Ishikawa (cell line): Measurements from ENCODE around the gene PLEKHA1.

ENCODE experiments used
- CEBPB ChIP-seq: IDR thresholded peaks from 2 replicates; pipeline ENCODE4 v1.6.1; 2012
- CREB1 ChIP-seq: IDR thresholded peaks from 2 replicates; pipeline ENCODE4 v1.6.1; 2012; ENCODE audit warnings: low read depth
- EGR1 ChIP-seq: IDR thresholded peaks from 2 replicates; pipeline ENCODE4 v1.6.1; 2012
- EP300 ChIP-seq: IDR thresholded peaks from 2 replicates; pipeline ENCODE4 v1.6.1; 2012; ENCODE audit warnings: borderline replicate concordance
- FOXM1 ChIP-seq: IDR thresholded peaks from 2 replicates; pipeline ENCODE4 v1.6.1; 2012; ENCODE audit warnings: low read depth, borderline replicate concordance
- NFIC ChIP-seq: IDR thresholded peaks from 2 replicates; pipeline ENCODE4 v1.6.1; 2012
- RAD21 ChIP-seq: IDR thresholded peaks from 2 replicates; pipeline ENCODE4 v1.6.1; 2012; ENCODE audit warnings: low read depth
- TAF1 ChIP-seq: IDR thresholded peaks from 2 replicates; pipeline ENCODE4 v1.6.1; 2012; ENCODE audit warnings: low read depth, mild to moderate bottlenecking
- TCF12 ChIP-seq: IDR thresholded peaks from 2 replicates; pipeline ENCODE4 v1.6.1; 2012; ENCODE audit warnings: low read depth
- TEAD4 ChIP-seq: IDR thresholded peaks from 2 replicates; pipeline ENCODE4 v1.6.1; 2012
- YY1 ChIP-seq: IDR thresholded peaks from 2 replicates; pipeline ENCODE4 v1.6.1; 2012; ENCODE audit warnings: low read depth
- ZBTB7A ChIP-seq: IDR thresholded peaks from 2 replicates; pipeline ENCODE4 v1.6.1; 2012; ENCODE audit warnings: low read depth
- TF ChIP-seq, protein P1 (sequence below): IDR thresholded peaks from 2 replicates; pipeline ENCODE4 v1.6.1; 2012; ENCODE audit warnings: low read depth, mild to moderate bottlenecking
- TF ChIP-seq, protein P2 (sequence below): IDR thresholded peaks from 2 replicates; pipeline ENCODE4 v1.6.1; 2012
- TF ChIP-seq, protein P3 (sequence below): IDR thresholded peaks from 2 replicates; pipeline ENCODE4 v1.6.1; 2012

The PLEKHA1 gene

DNA sequence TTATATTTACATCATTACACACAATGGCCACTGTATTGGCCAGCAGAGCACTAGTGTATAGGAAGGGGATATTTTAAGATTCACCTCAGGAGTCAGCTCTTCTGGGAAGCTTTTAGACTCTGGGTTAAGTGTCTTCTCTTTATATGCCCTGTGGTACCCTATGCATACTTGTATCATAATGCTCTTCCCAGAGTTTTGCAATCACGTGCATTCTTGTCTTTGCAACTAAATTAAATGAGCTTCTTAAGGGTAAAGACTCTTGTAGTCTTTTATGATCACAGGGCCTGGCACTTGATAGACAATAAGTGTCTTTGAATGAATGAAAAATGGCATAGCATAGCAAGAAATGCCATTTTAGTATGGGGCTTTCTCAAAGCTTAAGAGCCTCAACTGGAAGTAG, 44.5 kb downstream of the PLEKHA1 start:
- TF ChIP-seq, protein P1, sequence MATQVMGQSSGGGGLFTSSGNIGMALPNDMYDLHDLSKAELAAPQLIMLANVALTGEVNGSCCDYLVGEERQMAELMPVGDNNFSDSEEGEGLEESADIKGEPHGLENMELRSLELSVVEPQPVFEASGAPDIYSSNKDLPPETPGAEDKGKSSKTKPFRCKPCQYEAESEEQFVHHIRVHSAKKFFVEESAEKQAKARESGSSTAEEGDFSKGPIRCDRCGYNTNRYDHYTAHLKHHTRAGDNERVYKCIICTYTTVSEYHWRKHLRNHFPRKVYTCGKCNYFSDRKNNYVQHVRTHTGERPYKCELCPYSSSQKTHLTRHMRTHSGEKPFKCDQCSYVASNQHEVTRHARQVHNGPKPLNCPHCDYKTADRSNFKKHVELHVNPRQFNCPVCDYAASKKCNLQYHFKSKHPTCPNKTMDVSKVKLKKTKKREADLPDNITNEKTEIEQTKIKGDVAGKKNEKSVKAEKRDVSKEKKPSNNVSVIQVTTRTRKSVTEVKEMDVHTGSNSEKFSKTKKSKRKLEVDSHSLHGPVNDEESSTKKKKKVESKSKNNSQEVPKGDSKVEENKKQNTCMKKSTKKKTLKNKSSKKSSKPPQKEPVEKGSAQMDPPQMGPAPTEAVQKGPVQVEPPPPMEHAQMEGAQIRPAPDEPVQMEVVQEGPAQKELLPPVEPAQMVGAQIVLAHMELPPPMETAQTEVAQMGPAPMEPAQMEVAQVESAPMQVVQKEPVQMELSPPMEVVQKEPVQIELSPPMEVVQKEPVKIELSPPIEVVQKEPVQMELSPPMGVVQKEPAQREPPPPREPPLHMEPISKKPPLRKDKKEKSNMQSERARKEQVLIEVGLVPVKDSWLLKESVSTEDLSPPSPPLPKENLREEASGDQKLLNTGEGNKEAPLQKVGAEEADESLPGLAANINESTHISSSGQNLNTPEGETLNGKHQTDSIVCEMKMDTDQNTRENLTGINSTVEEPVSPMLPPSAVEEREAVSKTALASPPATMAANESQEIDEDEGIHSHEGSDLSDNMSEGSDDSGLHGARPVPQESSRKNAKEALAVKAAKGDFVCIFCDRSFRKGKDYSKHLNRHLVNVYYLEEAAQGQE: no peak
- TF ChIP-seq, protein P2, sequence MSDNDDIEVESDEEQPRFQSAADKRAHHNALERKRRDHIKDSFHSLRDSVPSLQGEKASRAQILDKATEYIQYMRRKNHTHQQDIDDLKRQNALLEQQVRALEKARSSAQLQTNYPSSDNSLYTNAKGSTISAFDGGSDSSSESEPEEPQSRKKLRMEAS: no peak
- TF ChIP-seq RAD21 (no peak), TEAD4 (no peak), CREB1 (no peak), EGR1 (no peak), TAF1 (no peak), EP300 (no peak), YY1 (no peak), ZBTB7A (no peak), TCF12 (no peak), CEBPB (no peak), FOXM1 (no peak), NFIC (no peak)
- TF ChIP-seq, protein P3, sequence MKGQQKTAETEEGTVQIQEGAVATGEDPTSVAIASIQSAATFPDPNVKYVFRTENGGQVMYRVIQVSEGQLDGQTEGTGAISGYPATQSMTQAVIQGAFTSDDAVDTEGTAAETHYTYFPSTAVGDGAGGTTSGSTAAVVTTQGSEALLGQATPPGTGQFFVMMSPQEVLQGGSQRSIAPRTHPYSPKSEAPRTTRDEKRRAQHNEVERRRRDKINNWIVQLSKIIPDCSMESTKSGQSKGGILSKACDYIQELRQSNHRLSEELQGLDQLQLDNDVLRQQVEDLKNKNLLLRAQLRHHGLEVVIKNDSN: no peak

DNA sequence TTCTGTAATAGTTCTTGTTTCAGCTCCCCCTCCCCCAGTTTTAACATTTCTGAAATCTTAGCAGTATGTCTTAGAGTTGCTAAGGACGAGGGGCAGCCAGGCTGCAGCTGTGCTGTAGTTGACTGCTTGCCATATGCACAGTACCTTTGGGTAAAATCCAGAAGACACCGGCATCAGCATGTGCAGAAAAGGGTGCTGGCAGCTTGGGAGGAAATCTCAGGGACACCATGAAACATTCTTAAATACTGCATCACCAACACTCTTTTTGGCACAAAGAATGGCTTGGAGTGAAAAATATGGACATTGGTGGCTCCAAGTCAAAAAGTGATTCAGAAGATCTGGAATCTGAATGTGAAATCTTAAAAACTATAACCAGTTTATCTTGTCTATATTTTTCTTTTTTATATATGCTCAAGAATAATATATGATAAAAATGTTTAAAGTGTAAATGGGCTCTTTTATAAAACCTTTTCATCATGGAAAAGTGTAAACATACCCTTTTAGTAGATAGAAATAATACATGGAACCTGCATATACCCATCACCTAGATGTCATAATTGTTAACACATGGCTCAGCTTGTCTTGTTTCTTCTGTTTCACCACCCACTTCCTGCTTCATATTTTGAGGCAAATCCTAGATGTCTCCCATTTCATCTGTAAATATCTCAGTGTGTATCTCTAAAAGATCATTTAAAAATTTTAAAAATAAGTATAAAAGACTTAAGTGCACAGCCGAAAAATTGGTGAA, 45.5 kb downstream of the PLEKHA1 start:
- TF ChIP-seq, protein P3: no peak
- TF ChIP-seq TCF12: no peak
- TF ChIP-seq TEAD4: no peak
- no peak for TF ChIP-seq FOXM1
- no peak for TF ChIP-seq YY1
- TF ChIP-seq RAD21: no peak
- TF ChIP-seq, protein P1: no peak
- TF ChIP-seq TAF1: no peak
- no peak for TF ChIP-seq CEBPB
- TF ChIP-seq CREB1: no peak
- TF ChIP-seq, protein P2: no peak
- TF ChIP-seq EP300: no peak
- TF ChIP-seq NFIC: no peak
- no peak for TF ChIP-seq EGR1
- TF ChIP-seq ZBTB7A: no peak

DNA sequence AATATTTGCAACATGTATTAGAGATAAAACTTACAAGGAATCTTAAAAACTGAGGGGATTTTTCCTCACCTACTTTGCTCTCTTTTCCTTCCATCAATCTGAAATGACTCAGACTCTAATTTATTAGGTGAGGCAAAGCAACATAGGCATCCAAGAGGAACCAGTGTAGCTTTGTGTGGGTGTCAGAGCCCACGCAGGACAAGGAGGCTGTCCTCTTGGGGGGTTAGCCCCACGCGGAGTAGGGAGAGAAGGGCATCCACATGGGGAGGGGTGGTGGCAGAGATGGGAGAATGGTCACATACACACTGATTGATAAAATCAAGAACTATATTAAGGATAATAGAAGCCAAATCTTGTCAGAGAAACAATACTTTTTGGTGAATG, 46.1 kb downstream of the PLEKHA1 start:
- TF ChIP-seq ZBTB7A (no peak), CEBPB (no peak), CREB1 (no peak), EP300 (no peak), TCF12 (no peak), TEAD4 (no peak), YY1 (no peak), FOXM1 (no peak), NFIC (no peak)
- TF ChIP-seq, protein P1: no peak
- TF ChIP-seq, protein P3: no peak

DNA sequence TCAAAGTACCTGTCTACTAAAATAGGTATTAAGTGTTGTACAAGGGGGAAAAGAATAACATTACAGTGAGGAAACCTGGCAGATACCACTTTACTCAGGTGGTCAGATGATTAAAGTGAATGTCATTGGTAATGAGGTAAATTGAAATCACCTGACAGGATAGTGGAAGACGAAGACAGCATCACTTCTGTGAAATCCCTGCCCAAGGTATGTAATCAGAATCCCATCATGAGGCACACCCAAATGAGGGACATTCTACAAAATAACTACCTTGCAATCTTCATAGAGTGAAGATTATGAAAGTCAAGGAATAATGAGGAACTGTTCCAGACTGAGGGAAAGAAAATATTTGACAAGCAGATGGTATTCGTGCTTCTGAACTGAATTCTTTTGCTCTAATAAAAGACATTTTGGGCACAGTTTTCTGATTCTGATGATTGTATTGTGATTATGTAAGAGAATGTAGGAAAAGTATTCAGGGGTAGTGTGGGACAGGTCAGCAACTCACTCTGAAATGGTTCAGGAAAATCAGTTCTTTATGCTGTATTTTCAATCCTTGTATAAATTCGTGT, 46.6 kb downstream of the PLEKHA1 start:
- TF ChIP-seq TCF12 (no peak), YY1 (no peak), TEAD4 (no peak)
